Urinary bladder (tissue), 4 donors: ENCODE results near the gene CACNG4. TPM values are rescaled to one million over a fixed set of nuclear protein-coding genes. Genes with fewer than 3 reads are reported as not detected.

ENCODE experiments used
- DNase-seq: peaks from one replicate; pipeline ENCODE4 v3.0.0-alpha.2; 2015; ENCODE audit errors: extremely low spot score
- H3K27ac ChIP-seq: one replicate; pipeline ENCODE4 v1.5.1; 2013; ENCODE audit warnings: low read depth, mild to moderate bottlenecking, moderate library complexity
- H3K36me3 ChIP-seq: one replicate; pipeline ENCODE4 v1.6.1; 2013; ENCODE audit warnings: mild to moderate bottlenecking, moderate library complexity; ENCODE audit not compliant: insufficient read depth
- H3K4me1 ChIP-seq: one replicate; pipeline ENCODE4 v1.6.1; 2013; ENCODE audit warnings: mild to moderate bottlenecking, moderate library complexity; ENCODE audit not compliant: insufficient read depth
- H3K4me3 ChIP-seq: one replicate; pipeline ENCODE4 v1.5.1; 2013; ENCODE audit warnings: low read depth, low read length
- WGBS: extraction: QIAGEN DNeasy Blood & Tissue Kit; methylation state at CpG from one replicate; pipeline ENCODE4 v1.1.7; 2013; 5-methylcytosine and 5-hydroxymethylcytosine counted together
- polyA plus RNA-seq: library from polyadenylated mRNA; stranded (reverse); fragments of 200-250 nt; gene quantifications from one replicate; pipeline ENCODE4 v1.2.3, GENCODE V29; 2013
- total RNA-seq: library from RNA; depleted of rRNA; stranded (reverse); fragments of >200 nt; gene quantifications from one replicate; pipeline ENCODE4 v1.2.3, GENCODE V29; 2014
- donor health status: healthy with polysubstance abuse.
- donor health status: healthy.

Gene CACNG4
- total and polyA plus RNA-seq, 2 donors = 0.20 to 4.0 TPM

DNA sequence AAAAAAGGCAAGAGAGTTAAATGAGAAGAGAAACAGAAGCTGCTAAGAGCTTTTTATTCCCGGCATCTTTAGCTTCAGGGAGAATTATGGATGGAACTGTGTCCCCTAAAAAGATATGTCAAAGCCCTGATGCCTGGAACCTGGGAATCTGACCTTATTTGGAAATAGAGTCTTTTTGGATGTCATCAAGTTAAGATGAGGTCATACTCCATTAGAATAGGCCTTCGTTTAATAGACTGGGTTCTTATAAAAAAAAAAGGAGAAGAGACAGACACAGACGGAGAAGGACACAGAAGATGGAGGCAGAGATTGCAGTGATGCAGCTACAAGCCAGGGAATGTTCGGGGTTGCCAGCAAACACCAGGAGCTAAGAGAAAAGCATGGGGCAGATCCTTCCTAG is 24.6 kb downstream of the CACNG4 start:
- no peak for DNase-seq
- Histone ChIP-seq H3K27ac (no peak overlapping the region), H3K36me3 (no peaks in the 10 kb centered on the region), H3K4me1 (no peaks in the 10 kb centered on the region), H3K4me3 (no peak overlapping the region)
- WGBS = 75% methylated on average over 4 of the region's 4 CpGs

DNA sequence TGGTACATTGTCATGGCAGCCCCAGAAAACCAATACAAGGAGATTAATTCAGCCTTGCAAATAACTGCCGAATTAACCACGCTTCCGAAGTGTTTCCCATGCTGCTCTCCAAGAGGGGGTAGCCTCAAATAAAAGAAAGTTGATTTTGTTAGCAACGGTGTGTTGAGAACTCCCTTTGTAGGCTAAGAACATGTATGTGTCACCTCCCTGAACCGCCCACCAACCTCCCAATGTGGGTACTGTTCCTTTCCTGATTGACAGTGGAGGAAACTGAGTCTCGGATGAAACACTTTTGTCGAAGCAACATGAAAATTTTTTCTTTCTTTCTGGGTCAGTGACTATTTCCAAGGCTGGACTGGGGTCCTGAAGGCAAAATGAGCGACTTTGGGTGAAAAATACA is 25.1 kb downstream of the CACNG4 start:
- Histone ChIP-seq H3K36me3 (no peaks in the 10 kb centered on the region), H3K4me1 (no peaks in the 10 kb centered on the region), H3K4me3 (no peak overlapping the region), H3K27ac (no peak overlapping the region)
- no peak for DNase-seq
- WGBS = 90% methylated on average over 8 of the region's 8 CpGs

DNA sequence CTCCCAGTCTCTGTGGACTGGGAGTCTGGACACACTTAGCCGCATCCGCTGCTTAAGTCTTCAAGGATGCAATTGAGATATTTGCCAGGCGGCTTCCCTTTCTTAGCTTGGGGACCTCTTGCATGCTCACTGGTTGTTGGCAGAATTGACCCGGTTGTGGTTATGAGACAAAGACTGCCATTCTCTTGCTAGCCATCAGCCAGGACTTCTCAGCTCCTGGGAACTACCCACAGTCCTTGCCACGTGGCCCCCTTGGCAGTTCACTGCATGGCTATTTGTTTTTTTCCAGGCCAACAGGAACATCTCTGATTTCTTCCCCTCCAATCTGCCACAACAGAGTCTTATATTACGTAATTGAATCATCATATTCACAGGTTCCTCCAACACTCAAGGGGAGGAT is 25.5 kb downstream of the CACNG4 start:
- H3K4me1 ChIP-seq = no peaks in the 10 kb centered on the region
- DNase-seq = no peak
- no peaks in the 10 kb centered on the region for H3K36me3 ChIP-seq
- no peak overlapping the region for H3K4me3 ChIP-seq
- no peak overlapping the region for H3K27ac ChIP-seq
- 89% methylated on average over 6 of the region's 6 CpGs for WGBS

DNA sequence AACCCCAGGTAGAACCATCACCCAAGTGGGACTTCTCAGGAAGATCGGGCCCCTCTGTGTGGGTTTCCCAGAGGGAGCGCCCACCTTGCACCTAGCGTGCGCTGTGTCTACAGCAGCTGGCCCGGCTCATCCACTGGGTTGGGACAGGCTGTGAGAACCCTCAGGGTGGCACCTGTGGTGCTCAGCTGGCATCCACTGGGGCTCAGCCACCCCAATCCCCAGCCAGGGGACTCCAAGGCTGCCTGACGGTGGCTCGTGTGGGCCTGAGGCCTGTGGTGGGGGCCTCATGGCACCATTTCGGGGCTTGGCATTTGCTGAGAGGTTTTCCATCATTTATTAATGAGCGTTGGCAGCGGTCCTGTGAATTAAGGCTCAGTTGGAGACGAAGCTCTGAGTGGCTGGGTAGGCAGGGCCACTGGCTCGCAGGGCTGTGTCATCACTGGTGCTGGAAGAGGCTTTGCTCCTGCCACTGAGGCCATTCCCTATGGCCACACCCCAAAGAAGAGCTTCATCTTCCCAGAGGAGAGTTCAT is 28.5 kb downstream of the CACNG4 start:
- 96% methylated on average over 12 of the region's 12 CpGs for WGBS
- Histone ChIP-seq H3K36me3 (no peaks in the 10 kb centered on the region), H3K4me3 (no peak overlapping the region), H3K27ac (no peak overlapping the region), H3K4me1 (no peaks in the 10 kb centered on the region)
- DNase-seq = no peak

DNA sequence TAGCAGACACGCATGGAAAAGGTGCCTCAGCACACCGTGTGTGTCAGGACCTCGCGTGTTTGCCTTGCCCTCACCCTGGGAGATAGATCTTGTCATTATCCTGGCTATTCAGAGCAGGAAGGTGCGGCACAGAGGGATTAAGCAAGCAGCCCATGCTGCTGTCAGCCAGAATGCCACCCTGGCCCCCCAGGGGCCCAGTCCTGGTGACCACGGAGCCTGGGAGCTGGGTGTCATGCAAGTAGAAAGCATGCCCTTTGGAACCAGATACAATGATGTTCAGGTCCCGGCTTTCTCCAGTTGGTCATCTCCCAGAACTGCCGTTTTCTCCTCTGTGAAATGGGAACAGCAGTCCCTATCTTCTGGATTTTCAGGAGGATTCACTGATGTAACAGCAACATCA is 29.9 kb downstream of the CACNG4 start:
- no peaks in the 10 kb centered on the region for H3K36me3 ChIP-seq
- no peak for DNase-seq
- H3K27ac ChIP-seq = no peak overlapping the region
- 89% methylated on average over 8 of the region's 8 CpGs for WGBS
- H3K4me3 ChIP-seq = no peak overlapping the region
- no peaks in the 10 kb centered on the region for H3K4me1 ChIP-seq

DNA sequence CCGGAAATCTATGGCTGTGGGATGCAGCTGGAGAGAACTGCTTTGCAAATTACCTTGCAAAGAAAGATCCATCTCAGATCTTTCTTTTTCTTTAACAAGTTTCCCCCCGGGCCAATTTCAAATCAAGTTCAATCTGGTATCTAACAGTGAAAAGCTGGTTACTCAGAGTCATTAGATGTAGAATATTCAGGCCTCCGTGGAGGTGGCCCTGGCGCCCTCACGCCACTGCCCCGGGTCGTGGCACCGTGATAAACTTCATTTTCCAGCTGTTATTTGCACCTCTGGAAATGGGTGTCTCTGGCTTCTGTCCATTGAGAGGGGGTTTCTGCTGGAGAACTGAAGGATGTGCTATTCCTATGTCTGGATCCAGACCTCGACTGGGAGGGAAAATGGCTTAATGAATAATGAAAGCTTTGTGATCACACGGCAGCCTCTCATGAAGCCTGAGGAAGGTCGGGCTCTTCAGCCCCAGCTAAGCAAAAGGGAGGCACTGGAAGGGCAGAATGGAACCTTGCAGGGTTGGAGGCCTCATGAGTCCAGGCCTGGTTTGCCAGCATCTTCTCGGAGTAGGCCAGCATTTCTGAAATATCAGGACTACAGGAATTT is 30.5 kb downstream of the CACNG4 start:
- no peaks in the 10 kb centered on the region for H3K4me1 ChIP-seq
- 77% methylated on average over 12 of the region's 12 CpGs for WGBS

DNA sequence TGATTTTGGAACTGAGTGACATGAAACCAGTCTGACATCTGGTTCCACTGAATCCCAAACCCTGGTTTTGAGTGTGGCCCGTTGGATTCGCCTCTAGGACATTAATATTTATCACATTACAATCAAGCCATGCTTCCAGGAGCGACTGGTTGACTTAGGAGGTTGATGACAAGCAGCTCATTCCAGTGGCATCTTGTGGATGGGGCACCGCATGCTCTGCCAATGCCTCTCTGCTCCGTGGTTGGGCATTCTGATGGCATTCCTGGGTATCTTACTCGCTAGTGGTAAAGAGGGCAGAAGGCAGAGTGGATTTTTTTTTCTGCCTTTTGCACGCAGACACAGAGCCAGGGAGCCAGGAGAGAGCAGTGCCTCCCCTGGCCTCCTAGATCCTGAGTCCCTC is 31.4 kb downstream of the CACNG4 start:
- Histone ChIP-seq H3K4me3 (no peak overlapping the region), H3K27ac (no peak overlapping the region), H3K4me1 (no peaks in the 10 kb centered on the region), H3K36me3 (no peaks in the 10 kb centered on the region)
- WGBS = 88% methylated on average over 7 of the region's 7 CpGs
- no peak for DNase-seq

More for the DNA sequence above, 30.5 kb downstream of the CACNG4 start:
- Histone ChIP-seq H3K27ac (no peak overlapping the region), H3K4me3 (no peak overlapping the region), H3K36me3 (no peaks in the 10 kb centered on the region)
- no peak for DNase-seq

DNA sequence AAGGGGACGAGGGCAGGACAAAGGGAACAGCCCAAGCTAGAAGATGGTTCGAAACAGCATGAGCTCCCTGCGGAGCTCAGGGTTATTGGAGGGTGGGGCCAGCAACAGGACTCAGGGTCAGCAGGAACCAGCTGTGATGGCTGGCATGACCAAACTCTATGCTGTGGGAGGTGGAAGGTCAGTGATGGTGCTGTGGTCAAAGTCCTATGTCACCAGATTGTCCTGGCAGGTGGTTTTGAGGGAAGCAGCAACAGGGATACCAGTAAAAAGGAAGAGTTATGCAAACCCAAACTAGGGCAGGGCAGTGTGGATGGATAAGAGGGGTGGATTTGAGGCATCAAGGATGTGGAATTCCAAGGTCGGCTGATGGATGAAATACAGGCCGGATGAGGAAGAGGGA is 32.4 kb downstream of the CACNG4 start:
- H3K36me3 ChIP-seq = no peaks in the 10 kb centered on the region
- no peak overlapping the region for H3K27ac ChIP-seq
- WGBS = 87% methylated on average over 5 of the region's 5 CpGs
- no peak overlapping the region for H3K4me3 ChIP-seq
- DNase-seq = no peak
- H3K4me1 ChIP-seq = no peaks in the 10 kb centered on the region

DNA sequence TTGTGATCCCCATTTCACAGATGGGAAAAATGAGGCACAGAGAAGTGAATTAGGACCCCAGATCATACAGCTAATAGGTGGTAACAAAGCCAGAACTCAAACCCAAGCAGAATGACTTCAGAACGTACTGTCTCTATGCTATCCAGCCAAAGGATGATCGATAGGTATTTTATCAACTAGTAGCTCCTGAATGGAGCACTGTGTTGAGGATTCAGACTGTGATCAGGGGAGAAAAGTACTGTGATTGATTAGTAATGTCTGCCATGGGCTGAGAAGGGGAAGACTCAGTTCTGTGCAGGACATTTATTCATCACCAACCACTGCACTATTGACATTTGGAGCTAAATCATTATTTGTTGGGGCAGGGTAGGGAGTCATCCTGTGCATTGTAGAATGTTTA is 38.7 kb downstream of the CACNG4 start:
- DNase-seq = no peak
- Histone ChIP-seq H3K27ac (no peak overlapping the region), H3K4me1 (no peaks in the 10 kb centered on the region), H3K36me3 (no peaks in the 10 kb centered on the region), H3K4me3 (no peak overlapping the region)
- WGBS = 97% methylated on average over 2 of the region's 2 CpGs

DNA sequence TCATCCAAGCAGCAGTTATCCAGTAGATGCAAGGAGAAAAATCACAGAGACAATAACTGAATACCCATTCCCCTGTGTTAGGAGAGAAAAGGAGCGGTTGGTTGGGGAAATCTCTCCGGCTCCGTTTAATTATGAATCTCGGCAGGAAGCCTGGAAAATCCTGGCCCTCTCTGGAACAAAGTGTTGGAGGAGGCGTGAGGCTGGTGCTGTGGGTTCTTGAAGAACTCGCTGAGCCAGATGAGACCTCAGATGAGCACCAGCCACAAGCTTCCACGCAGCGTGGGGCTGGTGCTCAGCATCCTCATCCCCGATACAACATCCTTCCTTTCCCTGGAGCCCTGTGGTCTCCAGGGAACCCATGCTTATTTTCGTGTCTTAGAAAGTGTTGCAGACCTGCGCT is 39.7 kb downstream of the CACNG4 start:
- Histone ChIP-seq H3K4me3 (no peak overlapping the region), H3K36me3 (no peaks in the 10 kb centered on the region), H3K27ac (no peak overlapping the region), H3K4me1 (no peaks in the 10 kb centered on the region)
- DNase-seq = no peak
- WGBS = 74% methylated on average over 11 of the region's 11 CpGs

DNA sequence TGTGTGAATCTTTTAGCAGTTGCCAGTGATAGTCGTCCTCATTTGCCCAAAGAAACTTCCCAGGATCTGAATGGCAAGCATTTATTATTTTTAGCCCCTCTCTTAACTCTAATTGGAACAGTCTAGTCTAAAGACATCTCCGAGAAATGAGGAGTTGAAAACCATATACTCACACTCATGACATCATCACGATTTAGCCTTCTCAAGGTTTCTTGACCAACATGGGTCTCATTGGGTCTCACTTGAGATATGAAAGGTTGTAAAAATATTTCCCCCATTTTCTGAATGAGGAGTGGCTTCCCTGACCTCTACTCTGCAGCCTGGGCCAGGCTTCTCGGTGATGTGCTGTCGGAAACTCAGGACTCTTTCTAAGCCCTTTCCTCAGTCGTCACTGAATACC is 42.8 kb downstream of the CACNG4 start:
- Histone ChIP-seq H3K27ac (no peak overlapping the region), H3K4me3 (no peak overlapping the region), H3K4me1 (no peaks in the 10 kb centered on the region), H3K36me3 (no peaks in the 10 kb centered on the region)
- 90% methylated on average over 6 of the region's 6 CpGs for WGBS
- DNase-seq = no peak

DNA sequence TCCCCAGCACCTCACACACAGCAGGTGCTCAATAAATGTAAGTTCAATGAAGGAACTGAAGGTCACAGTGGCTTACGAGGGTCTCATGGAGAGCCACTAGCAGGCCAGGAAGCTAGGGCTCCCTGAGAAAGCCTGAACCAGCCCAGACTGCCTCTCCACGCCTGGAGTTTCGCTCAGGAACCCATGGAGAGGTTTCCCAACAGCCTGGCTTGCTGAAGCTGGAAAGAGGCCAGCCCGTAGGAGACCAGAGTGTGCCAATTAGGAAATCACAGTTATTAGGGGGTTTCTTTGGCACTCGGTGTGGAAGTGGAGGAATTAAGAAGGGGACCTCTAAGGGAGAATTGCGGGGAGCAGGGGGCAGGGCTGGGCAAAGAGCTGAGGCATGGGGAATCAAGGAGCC is 43.6 kb downstream of the CACNG4 start:
- 83% methylated on average over 6 of the region's 6 CpGs for WGBS
- H3K4me3 ChIP-seq = no peak overlapping the region
- H3K4me1 ChIP-seq = no peaks in the 10 kb centered on the region
- H3K27ac ChIP-seq = no peak overlapping the region
- H3K36me3 ChIP-seq = no peaks in the 10 kb centered on the region
- no peak for DNase-seq

DNA sequence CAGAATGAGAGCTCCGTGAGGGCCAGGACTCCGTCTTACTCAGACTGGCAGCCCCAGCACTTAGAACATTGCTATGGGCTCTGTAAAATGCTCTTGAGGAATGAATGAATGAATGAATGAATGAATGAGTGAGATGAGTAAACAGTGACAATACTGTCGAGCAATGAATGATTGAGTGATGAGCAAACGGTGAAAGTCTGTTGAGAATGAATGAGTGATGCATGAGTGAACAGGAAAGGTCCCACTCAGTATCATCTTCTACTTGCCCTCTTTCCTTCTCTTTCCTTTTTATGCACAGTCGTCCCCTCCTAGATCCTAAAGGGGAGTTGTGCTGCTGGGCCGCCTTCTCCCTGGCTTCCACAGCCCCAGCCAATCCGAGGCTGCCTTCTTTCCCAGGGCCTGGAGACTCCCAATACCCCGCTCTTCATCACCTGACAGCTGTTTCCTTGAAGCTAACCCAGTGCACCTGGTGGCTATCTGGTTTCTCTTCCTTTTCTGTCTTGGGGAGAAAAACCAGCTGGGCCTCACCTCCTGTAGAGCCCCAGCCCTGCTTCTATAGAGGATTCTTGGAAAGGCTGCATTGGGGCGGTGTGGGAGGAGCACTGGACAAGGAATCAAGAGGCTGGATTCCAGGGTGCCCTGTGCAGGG is 47.1 kb downstream of the CACNG4 start:
- Histone ChIP-seq H3K27ac (no peak overlapping the region), H3K4me3 (no peak overlapping the region), H3K36me3 (no peaks in the 10 kb centered on the region), H3K4me1 (no peaks in the 10 kb centered on the region)
- WGBS = 74% methylated on average over 9 of the region's 9 CpGs
- no peak for DNase-seq

DNA sequence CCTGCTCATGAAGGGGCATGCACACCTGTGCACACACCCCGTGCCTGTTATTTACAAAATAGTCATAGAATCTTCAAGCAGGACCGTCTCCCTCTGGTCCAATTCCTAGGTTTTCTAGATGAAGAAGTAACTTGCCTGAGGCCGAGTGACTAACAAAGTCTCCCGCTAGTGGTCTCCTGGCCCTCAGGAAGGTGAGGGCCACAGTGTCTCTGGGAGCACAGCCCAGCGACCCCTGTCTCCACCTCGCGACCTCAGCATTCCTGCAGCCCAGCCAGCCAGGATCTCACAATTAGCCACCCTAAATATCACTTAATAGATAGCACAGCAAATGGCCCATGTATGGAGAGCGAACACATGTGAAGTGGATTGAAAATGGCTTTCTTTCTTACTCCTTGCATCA is 49.4 kb downstream of the CACNG4 start:
- Histone ChIP-seq H3K36me3 (no peaks in the 10 kb centered on the region), H3K4me1 (no peaks in the 10 kb centered on the region), H3K4me3 (no peak overlapping the region), H3K27ac (no peak overlapping the region)
- 87% methylated on average over 8 of the region's 8 CpGs for WGBS
- no peak for DNase-seq
